ENCODE measurements around the gene CMSS1. TPM values are rescaled to one million over a fixed set of nuclear protein-coding genes. Genes with fewer than 3 reads are reported as not detected.

CMSS1 gene
- total RNA-seq, 1 experiment from 2014 or later, result 70.6 TPM

DNA sequence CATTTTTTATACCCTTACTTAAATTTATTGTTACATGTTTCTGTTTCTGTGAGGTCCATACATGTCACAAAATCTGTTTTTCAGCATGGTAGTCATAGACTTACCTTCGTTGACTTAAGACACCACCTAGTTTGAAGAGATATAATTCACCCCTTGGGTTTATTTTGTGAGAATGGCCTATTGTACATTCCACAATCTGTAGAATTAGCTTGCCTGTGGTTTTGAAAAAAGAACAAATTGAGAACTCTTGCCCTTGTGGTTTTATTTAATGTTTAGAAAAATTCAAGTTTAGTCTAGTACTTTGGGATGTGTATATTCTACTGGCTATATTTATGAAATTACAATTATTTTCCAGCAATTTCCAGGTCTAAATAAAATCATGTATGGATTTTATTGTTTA, 265.1 kb downstream of the CMSS1 start:
- Mint-ChIP-seq H3K27ac (no peak overlapping the region), H3K36me3 (no peaks in the 10 kb centered on the region), H3K4me3 (no peak overlapping the region), H3K27me3 (ENCODE audit: low read depth) (no peaks in the 10 kb centered on the region), H3K4me1 (peaks cover 16% of the 10 kb centered on the region), H3K9me3 (no peaks in the 10 kb centered on the region)
- POLR2A ChIA-PET, result no interaction called here
- TF ChIP-seq RELA (CRISPR knock-in tag; IDR thresholded peaks at IDR 0.05; ENCODE audit: borderline replicate concordance) (no peak), ZNF396 (CRISPR knock-in tag; IDR thresholded peaks at IDR 0.05; ENCODE audit: borderline replicate concordance) (no peak), ZBTB21 (CRISPR knock-in tag; IDR thresholded peaks at IDR 0.05; ENCODE audit: borderline replicate concordance) (no peak), SP1 (CRISPR knock-in tag; conservative IDR thresholded peaks at IDR 0.05) (no peak), GTF2I (CRISPR knock-in tag; conservative IDR thresholded peaks at IDR 0.05) (no peak), ZNF219 (CRISPR knock-in tag; IDR thresholded peaks at IDR 0.05; ENCODE audit: borderline replicate concordance) (no peak), RORB (CRISPR knock-in tag; IDR thresholded peaks at IDR 0.05) (no peak), MXD4 (CRISPR knock-in tag; IDR thresholded peaks at IDR 0.05; ENCODE audit: borderline replicate concordance) (no peak), CREM (CRISPR knock-in tag; IDR thresholded peaks at IDR 0.05) (no peak), TP53 (CRISPR knock-in tag; IDR thresholded peaks at IDR 0.05) (no peak), ZNF263 (CRISPR knock-in tag; IDR thresholded peaks at IDR 0.05; ENCODE audit: low read depth) (no peak)
- TF ChIP-seq, protein P1, sequence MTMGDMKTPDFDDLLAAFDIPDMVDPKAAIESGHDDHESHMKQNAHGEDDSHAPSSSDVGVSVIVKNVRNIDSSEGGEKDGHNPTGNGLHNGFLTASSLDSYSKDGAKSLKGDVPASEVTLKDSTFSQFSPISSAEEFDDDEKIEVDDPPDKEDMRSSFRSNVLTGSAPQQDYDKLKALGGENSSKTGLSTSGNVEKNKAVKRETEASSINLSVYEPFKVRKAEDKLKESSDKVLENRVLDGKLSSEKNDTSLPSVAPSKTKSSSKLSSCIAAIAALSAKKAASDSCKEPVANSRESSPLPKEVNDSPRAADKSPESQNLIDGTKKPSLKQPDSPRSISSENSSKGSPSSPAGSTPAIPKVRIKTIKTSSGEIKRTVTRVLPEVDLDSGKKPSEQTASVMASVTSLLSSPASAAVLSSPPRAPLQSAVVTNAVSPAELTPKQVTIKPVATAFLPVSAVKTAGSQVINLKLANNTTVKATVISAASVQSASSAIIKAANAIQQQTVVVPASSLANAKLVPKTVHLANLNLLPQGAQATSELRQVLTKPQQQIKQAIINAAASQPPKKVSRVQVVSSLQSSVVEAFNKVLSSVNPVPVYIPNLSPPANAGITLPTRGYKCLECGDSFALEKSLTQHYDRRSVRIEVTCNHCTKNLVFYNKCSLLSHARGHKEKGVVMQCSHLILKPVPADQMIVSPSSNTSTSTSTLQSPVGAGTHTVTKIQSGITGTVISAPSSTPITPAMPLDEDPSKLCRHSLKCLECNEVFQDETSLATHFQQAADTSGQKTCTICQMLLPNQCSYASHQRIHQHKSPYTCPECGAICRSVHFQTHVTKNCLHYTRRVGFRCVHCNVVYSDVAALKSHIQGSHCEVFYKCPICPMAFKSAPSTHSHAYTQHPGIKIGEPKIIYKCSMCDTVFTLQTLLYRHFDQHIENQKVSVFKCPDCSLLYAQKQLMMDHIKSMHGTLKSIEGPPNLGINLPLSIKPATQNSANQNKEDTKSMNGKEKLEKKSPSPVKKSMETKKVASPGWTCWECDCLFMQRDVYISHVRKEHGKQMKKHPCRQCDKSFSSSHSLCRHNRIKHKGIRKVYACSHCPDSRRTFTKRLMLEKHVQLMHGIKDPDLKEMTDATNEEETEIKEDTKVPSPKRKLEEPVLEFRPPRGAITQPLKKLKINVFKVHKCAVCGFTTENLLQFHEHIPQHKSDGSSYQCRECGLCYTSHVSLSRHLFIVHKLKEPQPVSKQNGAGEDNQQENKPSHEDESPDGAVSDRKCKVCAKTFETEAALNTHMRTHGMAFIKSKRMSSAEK (CRISPR knock-in tag; IDR thresholded peaks at IDR 0.05; ENCODE audit: borderline replicate concordance), result no peak
- TF ChIP-seq, protein P2, sequence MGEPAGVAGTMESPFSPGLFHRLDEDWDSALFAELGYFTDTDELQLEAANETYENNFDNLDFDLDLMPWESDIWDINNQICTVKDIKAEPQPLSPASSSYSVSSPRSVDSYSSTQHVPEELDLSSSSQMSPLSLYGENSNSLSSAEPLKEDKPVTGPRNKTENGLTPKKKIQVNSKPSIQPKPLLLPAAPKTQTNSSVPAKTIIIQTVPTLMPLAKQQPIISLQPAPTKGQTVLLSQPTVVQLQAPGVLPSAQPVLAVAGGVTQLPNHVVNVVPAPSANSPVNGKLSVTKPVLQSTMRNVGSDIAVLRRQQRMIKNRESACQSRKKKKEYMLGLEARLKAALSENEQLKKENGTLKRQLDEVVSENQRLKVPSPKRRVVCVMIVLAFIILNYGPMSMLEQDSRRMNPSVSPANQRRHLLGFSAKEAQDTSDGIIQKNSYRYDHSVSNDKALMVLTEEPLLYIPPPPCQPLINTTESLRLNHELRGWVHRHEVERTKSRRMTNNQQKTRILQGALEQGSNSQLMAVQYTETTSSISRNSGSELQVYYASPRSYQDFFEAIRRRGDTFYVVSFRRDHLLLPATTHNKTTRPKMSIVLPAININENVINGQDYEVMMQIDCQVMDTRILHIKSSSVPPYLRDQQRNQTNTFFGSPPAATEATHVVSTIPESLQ (CRISPR knock-in tag; IDR thresholded peaks at IDR 0.05), result no peak
- TF ChIP-seq, protein P3, sequence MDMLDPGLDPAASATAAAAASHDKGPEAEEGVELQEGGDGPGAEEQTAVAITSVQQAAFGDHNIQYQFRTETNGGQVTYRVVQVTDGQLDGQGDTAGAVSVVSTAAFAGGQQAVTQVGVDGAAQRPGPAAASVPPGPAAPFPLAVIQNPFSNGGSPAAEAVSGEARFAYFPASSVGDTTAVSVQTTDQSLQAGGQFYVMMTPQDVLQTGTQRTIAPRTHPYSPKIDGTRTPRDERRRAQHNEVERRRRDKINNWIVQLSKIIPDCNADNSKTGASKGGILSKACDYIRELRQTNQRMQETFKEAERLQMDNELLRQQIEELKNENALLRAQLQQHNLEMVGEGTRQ (CRISPR knock-in tag; IDR thresholded peaks at IDR 0.05), result no peak
- DNase-seq (ENCODE audit: low spot score) (no peak), ATAC-seq (no peak)
- CTCF ChIA-PET, result interaction anchor here (2.4 kb wide), 1 partner anchor 171 kb away, joined by 7 read pairs; no protein-coding TSS in a partner anchor

DNA sequence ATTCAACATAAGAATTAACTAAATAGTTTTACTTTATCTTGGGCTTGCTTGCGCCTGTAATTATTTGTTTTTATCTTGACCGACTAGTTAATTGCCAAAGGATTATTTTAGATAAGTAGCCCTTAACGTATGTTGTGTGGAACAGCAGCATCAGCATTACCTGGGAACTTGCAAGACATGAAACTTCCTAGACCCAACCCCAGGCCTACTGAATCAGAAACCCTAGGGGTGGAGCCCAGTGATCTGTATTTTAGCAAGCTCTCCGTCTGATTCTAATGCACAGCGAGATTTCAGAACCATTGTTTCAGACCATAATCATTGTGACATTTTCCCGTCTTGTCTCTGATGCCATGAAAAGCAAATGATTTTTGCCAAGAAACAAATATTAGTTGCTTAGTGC, 265.5 kb downstream of the CMSS1 start:
- Mint-ChIP-seq H3K36me3 (no peaks in the 10 kb centered on the region), H3K27me3 (ENCODE audit: low read depth) (no peaks in the 10 kb centered on the region), H3K9me3 (no peaks in the 10 kb centered on the region), H3K4me1 (peaks cover 19% of the 10 kb centered on the region), H3K4me3 (no peak overlapping the region), H3K27ac (no peak overlapping the region)
- DNase-seq (ENCODE audit: low spot score), result no peak
- CTCF ChIA-PET, result interaction anchor here (2.4 kb wide), 1 partner anchor 171 kb away, joined by 7 read pairs; no protein-coding TSS in a partner anchor
- POLR2A ChIA-PET, result no interaction called here
- no peak for ATAC-seq
- TF ChIP-seq, protein P4, sequence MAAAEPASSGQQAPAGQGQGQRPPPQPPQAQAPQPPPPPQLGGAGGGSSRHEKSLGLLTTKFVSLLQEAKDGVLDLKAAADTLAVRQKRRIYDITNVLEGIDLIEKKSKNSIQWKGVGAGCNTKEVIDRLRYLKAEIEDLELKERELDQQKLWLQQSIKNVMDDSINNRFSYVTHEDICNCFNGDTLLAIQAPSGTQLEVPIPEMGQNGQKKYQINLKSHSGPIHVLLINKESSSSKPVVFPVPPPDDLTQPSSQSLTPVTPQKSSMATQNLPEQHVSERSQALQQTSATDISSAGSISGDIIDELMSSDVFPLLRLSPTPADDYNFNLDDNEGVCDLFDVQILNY (CRISPR knock-in tag; IDR thresholded peaks at IDR 0.05), result no peak
- TF ChIP-seq IRF2 (CRISPR knock-in tag; IDR thresholded peaks at IDR 0.05; ENCODE audit: borderline replicate concordance, low read depth), result no peak
- TF ChIP-seq JUN (CRISPR knock-in tag; IDR thresholded peaks at IDR 0.05), result no peak
- TF ChIP-seq ZNF121 (CRISPR knock-in tag; IDR thresholded peaks at IDR 0.05), result no peak
- TF ChIP-seq, protein P5, sequence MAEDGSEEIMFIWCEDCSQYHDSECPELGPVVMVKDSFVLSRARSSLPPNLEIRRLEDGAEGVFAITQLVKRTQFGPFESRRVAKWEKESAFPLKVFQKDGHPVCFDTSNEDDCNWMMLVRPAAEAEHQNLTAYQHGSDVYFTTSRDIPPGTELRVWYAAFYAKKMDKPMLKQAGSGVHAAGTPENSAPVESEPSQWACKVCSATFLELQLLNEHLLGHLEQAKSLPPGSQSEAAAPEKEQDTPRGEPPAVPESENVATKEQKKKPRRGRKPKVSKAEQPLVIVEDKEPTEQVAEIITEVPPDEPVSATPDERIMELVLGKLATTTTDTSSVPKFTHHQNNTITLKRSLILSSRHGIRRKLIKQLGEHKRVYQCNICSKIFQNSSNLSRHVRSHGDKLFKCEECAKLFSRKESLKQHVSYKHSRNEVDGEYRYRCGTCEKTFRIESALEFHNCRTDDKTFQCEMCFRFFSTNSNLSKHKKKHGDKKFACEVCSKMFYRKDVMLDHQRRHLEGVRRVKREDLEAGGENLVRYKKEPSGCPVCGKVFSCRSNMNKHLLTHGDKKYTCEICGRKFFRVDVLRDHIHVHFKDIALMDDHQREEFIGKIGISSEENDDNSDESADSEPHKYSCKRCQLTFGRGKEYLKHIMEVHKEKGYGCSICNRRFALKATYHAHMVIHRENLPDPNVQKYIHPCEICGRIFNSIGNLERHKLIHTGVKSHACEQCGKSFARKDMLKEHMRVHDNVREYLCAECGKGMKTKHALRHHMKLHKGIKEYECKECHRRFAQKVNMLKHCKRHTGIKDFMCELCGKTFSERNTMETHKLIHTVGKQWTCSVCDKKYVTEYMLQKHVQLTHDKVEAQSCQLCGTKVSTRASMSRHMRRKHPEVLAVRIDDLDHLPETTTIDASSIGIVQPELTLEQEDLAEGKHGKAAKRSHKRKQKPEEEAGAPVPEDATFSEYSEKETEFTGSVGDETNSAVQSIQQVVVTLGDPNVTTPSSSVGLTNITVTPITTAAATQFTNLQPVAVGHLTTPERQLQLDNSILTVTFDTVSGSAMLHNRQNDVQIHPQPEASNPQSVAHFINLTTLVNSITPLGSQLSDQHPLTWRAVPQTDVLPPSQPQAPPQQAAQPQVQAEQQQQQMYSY (CRISPR knock-in tag; IDR thresholded peaks at IDR 0.05), result no peak
- TF ChIP-seq ZNF138 (CRISPR knock-in tag; conservative IDR thresholded peaks at IDR 0.05), result no peak
- TF ChIP-seq OVOL2 (CRISPR knock-in tag; IDR thresholded peaks at IDR 0.05; ENCODE audit: borderline replicate concordance), result no peak
- no peak for TF ChIP-seq NR1H2 (CRISPR knock-in tag; IDR thresholded peaks at IDR 0.05)
- TF ChIP-seq ETV6 (CRISPR knock-in tag; IDR thresholded peaks at IDR 0.05), result no peak
